ENCODE measurements around the gene MYO3B. TPM values are rescaled to one million over a fixed set of nuclear protein-coding genes. Genes with fewer than 3 reads are reported as not detected.

Gene MYO3B
- total RNA-seq, 2 donors from 2014 or later = 2.0 to 4.7 TPM

DNA sequence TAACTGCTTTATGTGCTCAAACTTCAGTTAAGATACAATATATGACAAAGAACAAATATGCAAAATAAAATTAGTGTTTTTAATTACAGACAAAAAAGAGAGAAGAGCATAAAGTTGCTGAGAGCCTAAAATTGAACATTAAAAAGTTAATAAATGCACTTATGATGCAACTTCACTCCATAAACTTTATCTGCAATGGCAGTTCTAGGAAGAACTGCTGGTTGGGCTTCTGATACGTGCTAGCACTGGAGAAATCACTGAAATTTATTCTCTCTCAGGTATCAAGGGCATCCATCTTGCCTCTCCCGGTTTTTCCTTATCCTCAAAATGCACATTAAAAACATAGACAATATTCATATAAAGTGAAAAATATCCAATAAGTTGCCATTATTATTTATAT is 35.7 kb downstream of the MYO3B start:
- Histone ChIP-seq H3K4me1 (no peaks in the 10 kb centered on the region), H3K27ac (no peak overlapping the region)

DNA sequence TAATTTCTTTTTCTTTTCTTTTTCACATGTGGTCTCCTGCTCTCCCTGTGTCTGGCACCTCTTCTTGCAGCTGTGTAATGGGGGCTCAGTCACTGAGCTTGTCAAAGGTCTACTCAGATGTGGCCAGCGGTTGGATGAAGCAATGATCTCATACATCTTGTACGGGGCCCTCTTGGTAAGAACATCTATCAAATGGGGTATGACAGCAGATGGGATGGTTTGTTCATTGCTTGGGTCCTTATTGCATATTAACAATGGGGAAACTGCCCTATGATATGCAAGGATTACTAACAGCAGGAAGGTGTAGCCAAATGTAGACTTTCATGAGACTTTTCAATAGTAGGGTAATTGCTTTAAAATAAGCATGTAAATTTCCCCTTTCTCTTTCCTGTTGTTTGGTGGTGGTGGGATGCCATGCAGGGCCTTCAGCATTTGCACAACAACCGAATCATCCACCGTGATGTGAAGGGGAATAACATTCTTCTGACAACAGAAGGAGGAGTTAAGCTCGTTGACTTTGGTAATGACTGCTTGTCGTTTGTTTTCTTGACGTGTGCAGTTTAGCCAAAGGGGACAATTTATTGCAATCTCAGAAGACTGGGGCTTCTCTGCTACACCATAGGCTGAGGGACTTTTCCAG is 36.5 kb downstream of the MYO3B start:
- intact Hi-C loops (cut with DNase I) = no loop called here
- no peaks in the 10 kb centered on the region for H3K9me3 ChIP-seq
- H3K36me3 ChIP-seq (replicated peaks in 1 of 2; ENCODE audit: insufficient read depth in 1 of 2, low read depth in 2 of 2) = no peaks in the 10 kb centered on the region
- no peak overlapping the region for H3K27ac ChIP-seq
- no peaks in the 10 kb centered on the region for H3K4me1 ChIP-seq
- H3K4me3 ChIP-seq = no peak overlapping the region
- TF ChIP-seq, protein P1, sequence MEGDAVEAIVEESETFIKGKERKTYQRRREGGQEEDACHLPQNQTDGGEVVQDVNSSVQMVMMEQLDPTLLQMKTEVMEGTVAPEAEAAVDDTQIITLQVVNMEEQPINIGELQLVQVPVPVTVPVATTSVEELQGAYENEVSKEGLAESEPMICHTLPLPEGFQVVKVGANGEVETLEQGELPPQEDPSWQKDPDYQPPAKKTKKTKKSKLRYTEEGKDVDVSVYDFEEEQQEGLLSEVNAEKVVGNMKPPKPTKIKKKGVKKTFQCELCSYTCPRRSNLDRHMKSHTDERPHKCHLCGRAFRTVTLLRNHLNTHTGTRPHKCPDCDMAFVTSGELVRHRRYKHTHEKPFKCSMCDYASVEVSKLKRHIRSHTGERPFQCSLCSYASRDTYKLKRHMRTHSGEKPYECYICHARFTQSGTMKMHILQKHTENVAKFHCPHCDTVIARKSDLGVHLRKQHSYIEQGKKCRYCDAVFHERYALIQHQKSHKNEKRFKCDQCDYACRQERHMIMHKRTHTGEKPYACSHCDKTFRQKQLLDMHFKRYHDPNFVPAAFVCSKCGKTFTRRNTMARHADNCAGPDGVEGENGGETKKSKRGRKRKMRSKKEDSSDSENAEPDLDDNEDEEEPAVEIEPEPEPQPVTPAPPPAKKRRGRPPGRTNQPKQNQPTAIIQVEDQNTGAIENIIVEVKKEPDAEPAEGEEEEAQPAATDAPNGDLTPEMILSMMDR (IDR thresholded peaks at IDR 0.05) = no peak
- no peak for TF ChIP-seq POLR2A (IDR thresholded peaks at IDR 0.05)
- WGBS, 2 donors = 59 to 69% methylated on average over 7 of the region's 7 CpGs
- no peaks in the 10 kb centered on the region for H3K27me3 ChIP-seq
- ATAC-seq = no peak
- no peak for DNase-seq

More for the DNA sequence above, 35.7 kb downstream of the MYO3B start:
- no peaks in the 10 kb centered on the region for H3K9me3 ChIP-seq
- H3K27me3 ChIP-seq = no peaks in the 10 kb centered on the region
- DNase-seq = no peak
- TF ChIP-seq POLR2A (IDR thresholded peaks at IDR 0.05) = no peak
- TF ChIP-seq, protein P1 (IDR thresholded peaks at IDR 0.05) = no peak
- H3K36me3 ChIP-seq (replicated peaks in 1 of 2; ENCODE audit: insufficient read depth in 1 of 2, low read depth in 2 of 2) = no peaks in the 10 kb centered on the region
- intact Hi-C loops (cut with DNase I) = no loop called here
- WGBS, 2 donors = 23 to 25% methylated on average over 2 of the region's 2 CpGs
- H3K4me3 ChIP-seq = no peak overlapping the region
- no peak for ATAC-seq

DNA sequence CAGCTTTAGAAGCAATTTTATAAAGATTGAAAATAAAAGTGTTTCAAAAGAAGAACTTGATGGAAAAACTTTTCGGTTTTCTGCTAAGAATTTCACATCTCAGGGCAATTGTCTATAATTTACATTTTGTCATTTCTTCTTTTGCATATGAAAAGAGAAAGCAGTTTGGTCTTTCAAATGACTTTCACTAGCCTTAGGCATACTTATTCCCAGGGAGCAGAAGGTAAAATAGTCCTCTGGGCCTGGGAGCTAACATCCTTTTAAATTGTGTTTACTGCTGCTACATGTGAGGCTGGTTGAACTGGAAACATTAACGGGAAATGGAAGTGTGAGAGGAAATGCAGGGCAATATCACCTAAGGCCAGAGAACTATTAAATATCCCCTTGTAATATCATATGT is 37.1 kb downstream of the MYO3B start:
- TF ChIP-seq POLR2A (IDR thresholded peaks at IDR 0.05) = no peak
- TF ChIP-seq, protein P1 (IDR thresholded peaks at IDR 0.05) = no peak
- H3K36me3 ChIP-seq (replicated peaks in 1 of 2; ENCODE audit: insufficient read depth in 1 of 2, low read depth in 2 of 2) = no peaks in the 10 kb centered on the region
- intact Hi-C loops (cut with DNase I) = no loop called here
- ATAC-seq (no peak), DNase-seq (no peak)
- H3K27ac ChIP-seq = no peak overlapping the region
- no peak overlapping the region for H3K4me3 ChIP-seq
- no peaks in the 10 kb centered on the region for H3K9me3 ChIP-seq
- WGBS, 2 donors = 61 to 84% methylated on average over 2 of the region's 2 CpGs
- no peaks in the 10 kb centered on the region for H3K4me1 ChIP-seq
- H3K27me3 ChIP-seq = no peaks in the 10 kb centered on the region

DNA sequence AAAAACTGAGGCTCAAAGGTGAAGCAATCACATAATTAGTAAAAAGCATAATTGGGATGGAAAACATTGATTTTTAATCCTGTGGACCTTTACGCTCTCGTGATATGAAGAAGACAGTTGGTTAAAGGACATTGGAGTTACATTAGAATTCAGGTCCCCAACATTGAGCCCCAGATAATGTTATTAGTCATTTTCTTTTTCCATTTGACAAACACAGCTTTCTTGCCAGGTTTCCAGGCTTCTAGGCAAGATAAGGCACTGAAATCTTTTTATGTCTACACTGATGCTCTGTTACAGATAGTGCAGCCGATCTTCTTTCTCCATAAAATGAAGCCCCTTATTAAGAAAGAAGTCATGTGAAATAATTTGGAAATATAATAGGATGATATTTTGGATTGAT is 38.5 kb downstream of the MYO3B start:
- DNase-seq (no peak), ATAC-seq (no peak)
- H3K27me3 ChIP-seq = no peaks in the 10 kb centered on the region
- no peak overlapping the region for H3K27ac ChIP-seq
- WGBS, 2 donors = 75 to 82% methylated on average over 3 of the region's 3 CpGs
- TF ChIP-seq, protein P1 (IDR thresholded peaks at IDR 0.05) = no peak
- TF ChIP-seq POLR2A (IDR thresholded peaks at IDR 0.05) = no peak
- no peaks in the 10 kb centered on the region for H3K36me3 ChIP-seq (replicated peaks in 1 of 2; ENCODE audit: insufficient read depth in 1 of 2, low read depth in 2 of 2)
- H3K4me3 ChIP-seq = no peak overlapping the region
- no peaks in the 10 kb centered on the region for H3K9me3 ChIP-seq
- H3K4me1 ChIP-seq = no peaks in the 10 kb centered on the region
- intact Hi-C loops (cut with DNase I) = no loop called here

DNA sequence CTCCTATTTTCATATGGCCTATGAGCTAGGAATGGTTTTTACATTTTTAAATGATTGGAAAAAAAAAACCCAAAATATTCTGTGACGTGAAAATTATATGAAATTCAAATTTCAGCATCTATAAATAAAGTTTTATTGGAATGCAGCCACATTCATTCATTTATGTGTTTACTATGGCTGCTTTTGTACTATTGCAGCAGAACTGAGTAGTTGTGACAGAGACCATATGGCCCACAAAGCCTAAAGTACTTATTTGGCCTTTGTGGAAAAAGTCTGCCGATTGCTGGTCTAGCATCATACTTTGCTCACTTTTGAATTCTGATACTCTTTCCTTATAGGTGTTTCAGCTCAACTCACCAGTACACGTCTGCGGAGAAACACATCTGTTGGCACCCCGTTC is 39.0 kb downstream of the MYO3B start:
- H3K27ac ChIP-seq = no peak overlapping the region
- H3K4me3 ChIP-seq = no peak overlapping the region
- no peaks in the 10 kb centered on the region for H3K9me3 ChIP-seq
- H3K4me1 ChIP-seq = no peaks in the 10 kb centered on the region
- no peaks in the 10 kb centered on the region for H3K36me3 ChIP-seq (replicated peaks in 1 of 2; ENCODE audit: insufficient read depth in 1 of 2, low read depth in 2 of 2)
- TF ChIP-seq, protein P1 (IDR thresholded peaks at IDR 0.05) = no peak
- WGBS, 2 donors = 80 to 82% methylated on average over 5 of the region's 5 CpGs
- DNase-seq (no peak), ATAC-seq (no peak)
- intact Hi-C loops (cut with DNase I) = no loop called here
- H3K27me3 ChIP-seq = no peaks in the 10 kb centered on the region

Measured in body of pancreas (tissue), 4 donors.